HTERT RPE-1 (cell line): ENCODE measurements around the gene GUCA2B.

Source experiments
- in situ Hi-C: fragments of 300-500 bp; cut with MboI; formaldehyde crosslinking; loops from 4 replicates; pipeline ENCODE4 v1.14.3; 2020; ENCODE audit warnings: low sequenced_read_pairs

The GUCA2B gene

GRCh38 chr1:42165511-42166210, 12.5 kb downstream of the GUCA2B start:
- in situ Hi-C loops: no loop called here

- in situ Hi-C loops: no loop called here
Observed at GRCh38 chr1:42167611-42168390, 14.6 kb downstream of the GUCA2B start.

- in situ Hi-C loops: no loop called here
Observed at GRCh38 chr1:42168391-42168670, 15.1 kb downstream of the GUCA2B start.

- in situ Hi-C loops: no loop called here
Observed at GRCh38 chr1:42168763-42169162, 15.6 kb downstream of the GUCA2B start.

GRCh38 chr1:42170779-42171621, 17.8 kb downstream of the GUCA2B start:
- in situ Hi-C loops: no loop called here

- in situ Hi-C loops: no loop called here
Observed at GRCh38 chr1:42171679-42172266, 18.6 kb downstream of the GUCA2B start.

- in situ Hi-C loops: no loop called here
Observed at GRCh38 chr1:42172381-42173133, 19.3 kb downstream of the GUCA2B start.

GRCh38 chr1:42173155-42173933, 20.1 kb downstream of the GUCA2B start:
- in situ Hi-C loops: no loop called here

- in situ Hi-C loops: no loop called here
Observed at GRCh38 chr1:42173961-42174735, 20.9 kb downstream of the GUCA2B start.

GRCh38 chr1:42175314-42176054, 22.3 kb downstream of the GUCA2B start:
- in situ Hi-C loops: no loop called here

GRCh38 chr1:42176902-42177519, 23.8 kb downstream of the GUCA2B start:
- in situ Hi-C loops: no loop called here

GRCh38 chr1:42177541-42177981, 24.4 kb downstream of the GUCA2B start:
- in situ Hi-C loops: no loop called here

GRCh38 chr1:42178249-42178648, 25.0 kb downstream of the GUCA2B start:
- in situ Hi-C loops: no loop called here

- in situ Hi-C loops: no loop called here
Observed at GRCh38 chr1:42179275-42179674, 26.1 kb downstream of the GUCA2B start.

GRCh38 chr1:42179900-42180329, 26.7 kb downstream of the GUCA2B start:
- in situ Hi-C loops: no loop called here

- in situ Hi-C loops: no loop called here
Observed at GRCh38 chr1:42181687-42182086, 28.5 kb downstream of the GUCA2B start.

GRCh38 chr1:42183210-42183956, 30.2 kb downstream of the GUCA2B start:
- in situ Hi-C loops: no loop called here
